ENCODE results near the gene STOX2. TPM values are rescaled to one million over a fixed set of nuclear protein-coding genes. Genes with fewer than 3 reads are reported as not detected.

The STOX2 gene
- total and polyA plus RNA-seq, 2 experiments from 2014 or later = 6.3 to 7.9 TPM

GRCh38 chr4:183903021-183903760 lies 1.9 kb upstream of the STOX2 start:
- no peaks in the 10 kb centered on the region for H3K36me3 ChIP-seq (replicated peaks; ENCODE audit: insufficient read depth, low read depth)
- H3K79me2 ChIP-seq = peaks cover 3% of the 10 kb centered on the region
- H4K20me1 ChIP-seq (ENCODE audit: insufficient read depth, poor library complexity, severe bottlenecking) = no peaks in the 10 kb centered on the region
- no peak overlapping the region for H3K27ac ChIP-seq
- 93% methylated on average over 6 of the region's 6 CpGs for WGBS (ENCODE audit: low lambda C conversion rate, missing lambda C conversion rate)
- no peaks in the 10 kb centered on the region for H3K9me3 ChIP-seq (ENCODE audit: low read depth)
- DNase-seq (ENCODE audit: low spot score) = no peak
- TF ChIP-seq EZH2 (IDR thresholded peaks at IDR 0.05; ENCODE audit: borderline replicate concordance) = no peak
- TF ChIP-seq EZH2phosphoT487 (IDR thresholded peaks at IDR 0.05; ENCODE audit: low read depth, severe bottlenecking, unreplicated experiment) = no peak
- no peak for TF ChIP-seq CTCF (IDR thresholded peaks at IDR 0.05; ENCODE audit: poor library complexity)
- H3K4me1 ChIP-seq (ENCODE audit: insufficient read depth) = no peaks in the 10 kb centered on the region
- no peak overlapping the region for H3K4me2 ChIP-seq
- peaks cover 13% of the 10 kb centered on the region for H3K27me3 ChIP-seq
- no peak overlapping the region for H3K4me3 ChIP-seq
- no peak overlapping the region for H2AFZ ChIP-seq
- no peaks in the 10 kb centered on the region for H3K9me2 ChIP-seq (replicated peaks; ENCODE audit: insufficient read depth)

DNA sequence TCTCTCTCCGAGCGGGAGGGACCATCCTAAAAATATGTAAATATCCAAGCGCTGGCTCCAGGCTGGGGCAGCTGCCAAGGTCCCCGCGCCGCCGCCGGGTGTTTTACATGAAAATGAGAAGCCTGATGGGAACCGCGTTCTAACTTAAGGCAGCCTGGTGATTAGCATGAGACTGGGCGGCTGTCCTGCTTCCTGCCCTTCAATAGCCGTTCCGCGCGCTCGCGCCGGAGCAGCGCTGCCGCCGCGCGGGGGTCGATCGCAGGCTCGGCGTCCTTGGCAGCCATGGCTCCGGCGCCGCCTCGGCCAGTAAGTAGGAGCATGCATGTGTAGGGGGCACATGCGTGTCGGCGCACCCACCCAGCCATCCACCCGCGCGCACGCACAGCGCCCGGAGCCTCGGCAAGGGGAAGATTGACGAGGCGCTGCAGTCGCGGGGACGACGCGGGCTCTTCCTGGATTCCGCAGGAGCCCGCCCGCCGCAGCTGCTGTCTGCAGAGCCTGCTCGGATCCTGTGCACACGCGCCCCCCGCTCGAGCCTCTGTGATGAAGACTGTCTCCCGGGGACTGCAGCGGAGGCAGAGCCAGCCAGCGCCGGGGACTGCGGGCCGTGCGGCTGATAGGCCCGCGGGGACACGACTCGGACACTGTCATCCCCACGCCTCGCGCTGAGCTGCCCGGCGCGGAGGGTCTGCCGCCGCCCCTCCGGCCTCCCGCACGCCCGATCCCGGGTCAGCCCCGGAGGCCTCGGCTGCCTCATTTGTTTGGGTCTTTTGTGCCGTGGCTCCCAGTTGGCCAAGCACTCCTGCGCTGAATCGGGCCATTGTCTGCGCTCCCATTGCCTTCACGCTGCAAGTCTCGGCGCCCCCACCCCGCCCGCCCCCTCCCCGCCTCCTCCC lies 734 bp downstream of the STOX2 start:
- Histone ChIP-seq H3K9me2 (replicated peaks; ENCODE audit: insufficient read depth) (no peaks in the 10 kb centered on the region), H3K4me1 (ENCODE audit: insufficient read depth) (no peaks in the 10 kb centered on the region), H3K4me3 (peak overlapping the region; percentile 57), H3K36me3 (replicated peaks; ENCODE audit: insufficient read depth, low read depth) (no peaks in the 10 kb centered on the region), H3K4me2 (peak overlapping the region; percentile 95), H4K20me1 (ENCODE audit: insufficient read depth, poor library complexity, severe bottlenecking) (no peaks in the 10 kb centered on the region), H3K27me3 (peaks cover 20% of the 10 kb centered on the region), H3K27ac (peak overlapping the region; percentile 28), H3K79me2 (peaks cover 18% of the 10 kb centered on the region), H2AFZ (peak overlapping the region; percentile 58), H3K9me3 (ENCODE audit: low read depth) (no peaks in the 10 kb centered on the region)
- WGBS (ENCODE audit: low lambda C conversion rate, missing lambda C conversion rate) = under 1% methylated on average over 72 of the region's 93 CpGs
- TF ChIP-seq EZH2phosphoT487 (IDR thresholded peaks at IDR 0.05; ENCODE audit: low read depth, severe bottlenecking, unreplicated experiment) = no peak
- no peak for TF ChIP-seq CTCF (IDR thresholded peaks at IDR 0.05; ENCODE audit: poor library complexity)
- no peak for TF ChIP-seq EZH2 (IDR thresholded peaks at IDR 0.05; ENCODE audit: borderline replicate concordance)
- DNase-seq (ENCODE audit: low spot score) = peak; percentile 50

DNA sequence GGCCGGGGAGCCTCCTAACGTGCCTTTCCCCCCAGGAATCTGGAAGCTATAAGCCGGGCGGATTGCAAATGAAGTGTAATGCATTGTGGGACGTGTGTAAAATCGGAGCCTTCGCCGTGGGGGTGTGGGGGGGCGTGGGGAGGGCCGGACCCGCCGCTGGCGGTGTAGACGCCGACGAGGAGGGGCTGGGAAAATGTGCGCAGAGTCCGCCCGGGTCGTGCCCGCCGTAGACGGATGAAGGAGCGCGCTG lies 1.3 kb downstream of the STOX2 start:
- no peak for TF ChIP-seq EZH2 (IDR thresholded peaks at IDR 0.05; ENCODE audit: borderline replicate concordance)
- no peak for TF ChIP-seq EZH2phosphoT487 (IDR thresholded peaks at IDR 0.05; ENCODE audit: low read depth, severe bottlenecking, unreplicated experiment)
- no peak for TF ChIP-seq CTCF (IDR thresholded peaks at IDR 0.05; ENCODE audit: poor library complexity)
- Histone ChIP-seq H2AFZ (peak overlapping the region; percentile 61), H4K20me1 (ENCODE audit: insufficient read depth, poor library complexity, severe bottlenecking) (no peaks in the 10 kb centered on the region), H3K9me3 (ENCODE audit: low read depth) (no peaks in the 10 kb centered on the region), H3K36me3 (replicated peaks; ENCODE audit: insufficient read depth, low read depth) (no peaks in the 10 kb centered on the region), H3K9me2 (replicated peaks; ENCODE audit: insufficient read depth) (no peaks in the 10 kb centered on the region), H3K27me3 (peaks cover 20% of the 10 kb centered on the region), H3K27ac (no peak overlapping the region), H3K4me1 (ENCODE audit: insufficient read depth) (no peaks in the 10 kb centered on the region), H3K4me3 (peak overlapping the region; percentile 57), H3K4me2 (peak overlapping the region; percentile 95), H3K79me2 (peaks cover 18% of the 10 kb centered on the region)
- WGBS (ENCODE audit: low lambda C conversion rate, missing lambda C conversion rate) = under 1% methylated on average over 21 of the region's 25 CpGs
- DNase-seq (ENCODE audit: low spot score) = no peak
